ENCODE data around the gene DYNLT5. TPM values are rescaled to one million over a fixed set of nuclear protein-coding genes. Genes with fewer than 3 reads are reported as not detected.

The DYNLT5 gene
- total RNA-seq, result 1 to 10 TPM in 1 of 4 donors, under 1 TPM in 3; 0.36 to 6.4 (median 0.66) TPM
- under 1 TPM in 2 of 3 donors, not detected in 1; 0.34 to 0.60 TPM for polyA plus RNA-seq

DNA sequence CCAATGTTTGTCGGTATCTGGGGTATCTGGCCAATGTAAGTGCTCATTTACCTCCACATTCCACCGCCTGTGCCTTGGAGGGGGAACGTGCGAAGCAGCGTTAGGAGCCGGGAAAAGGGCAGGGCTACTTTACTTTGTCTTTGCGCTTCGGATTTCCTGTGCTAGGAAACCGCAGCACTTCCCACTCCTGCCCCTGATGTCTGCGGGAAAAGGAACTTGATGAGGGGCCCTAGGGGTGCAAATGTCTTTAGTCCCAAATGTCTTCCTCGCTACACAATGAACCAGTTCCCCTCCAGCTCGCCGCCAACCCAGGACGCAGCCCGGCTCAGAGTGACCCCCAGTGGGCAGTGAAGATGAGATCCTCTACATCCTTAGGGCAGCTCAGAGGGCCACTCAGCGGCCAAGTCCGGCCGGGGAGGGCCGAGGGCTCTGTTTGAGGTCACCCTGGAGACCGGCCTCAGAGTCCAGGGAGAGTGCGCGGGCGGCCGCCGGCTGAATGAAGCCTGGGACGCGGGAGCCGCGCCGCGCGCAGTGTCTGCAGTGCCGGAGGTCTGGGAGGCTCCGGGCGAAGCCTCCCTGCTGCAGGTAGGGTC lies at the start of gene DYNLT5:
Gene DYNLT5, plus strand, starts transcription at position 460 of the 593 bp plus-strand sequence. CDS start 2,200 bp downstream, outside the sequence.
- peaks cover 0 to 24% (median 11%) of the 10 kb centered on the region in 3 donors for H3K27me3 ChIP-seq
- TF ChIP-seq EP300 (IDR thresholded peaks at IDR 0.05) (no peak), POLR2AphosphoS5 (IDR thresholded peaks at IDR 0.05) (no peak), POLR2A (IDR thresholded peaks at IDR 0.05) (no peak)
- TF ChIP-seq, protein P1, sequence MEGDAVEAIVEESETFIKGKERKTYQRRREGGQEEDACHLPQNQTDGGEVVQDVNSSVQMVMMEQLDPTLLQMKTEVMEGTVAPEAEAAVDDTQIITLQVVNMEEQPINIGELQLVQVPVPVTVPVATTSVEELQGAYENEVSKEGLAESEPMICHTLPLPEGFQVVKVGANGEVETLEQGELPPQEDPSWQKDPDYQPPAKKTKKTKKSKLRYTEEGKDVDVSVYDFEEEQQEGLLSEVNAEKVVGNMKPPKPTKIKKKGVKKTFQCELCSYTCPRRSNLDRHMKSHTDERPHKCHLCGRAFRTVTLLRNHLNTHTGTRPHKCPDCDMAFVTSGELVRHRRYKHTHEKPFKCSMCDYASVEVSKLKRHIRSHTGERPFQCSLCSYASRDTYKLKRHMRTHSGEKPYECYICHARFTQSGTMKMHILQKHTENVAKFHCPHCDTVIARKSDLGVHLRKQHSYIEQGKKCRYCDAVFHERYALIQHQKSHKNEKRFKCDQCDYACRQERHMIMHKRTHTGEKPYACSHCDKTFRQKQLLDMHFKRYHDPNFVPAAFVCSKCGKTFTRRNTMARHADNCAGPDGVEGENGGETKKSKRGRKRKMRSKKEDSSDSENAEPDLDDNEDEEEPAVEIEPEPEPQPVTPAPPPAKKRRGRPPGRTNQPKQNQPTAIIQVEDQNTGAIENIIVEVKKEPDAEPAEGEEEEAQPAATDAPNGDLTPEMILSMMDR (IDR thresholded peaks at IDR 0.05), result no peak
- peak; percentile 64 for DNase-seq
- intact Hi-C loops (cut with DNase I), result no loop called here
- peaks cover 0 to 13% (median 9%) of the 10 kb centered on the region in 4 donors for H3K4me1 ChIP-seq
- peak within 1 kb of the TSS in 1 of 4 donors; percentile 25 for H3K27ac ChIP-seq
- no peaks in the 10 kb centered on the region for H3K36me3 ChIP-seq
- 5 to 12% methylated on average over 35 of the region's 35 CpGs for WGBS, 2 donors
- no peaks in the 10 kb centered on the region for H3K9me3 ChIP-seq
- peak within 1 kb of the TSS; percentile 20 to 50 (median 36) for H3K4me3 ChIP-seq

DNA sequence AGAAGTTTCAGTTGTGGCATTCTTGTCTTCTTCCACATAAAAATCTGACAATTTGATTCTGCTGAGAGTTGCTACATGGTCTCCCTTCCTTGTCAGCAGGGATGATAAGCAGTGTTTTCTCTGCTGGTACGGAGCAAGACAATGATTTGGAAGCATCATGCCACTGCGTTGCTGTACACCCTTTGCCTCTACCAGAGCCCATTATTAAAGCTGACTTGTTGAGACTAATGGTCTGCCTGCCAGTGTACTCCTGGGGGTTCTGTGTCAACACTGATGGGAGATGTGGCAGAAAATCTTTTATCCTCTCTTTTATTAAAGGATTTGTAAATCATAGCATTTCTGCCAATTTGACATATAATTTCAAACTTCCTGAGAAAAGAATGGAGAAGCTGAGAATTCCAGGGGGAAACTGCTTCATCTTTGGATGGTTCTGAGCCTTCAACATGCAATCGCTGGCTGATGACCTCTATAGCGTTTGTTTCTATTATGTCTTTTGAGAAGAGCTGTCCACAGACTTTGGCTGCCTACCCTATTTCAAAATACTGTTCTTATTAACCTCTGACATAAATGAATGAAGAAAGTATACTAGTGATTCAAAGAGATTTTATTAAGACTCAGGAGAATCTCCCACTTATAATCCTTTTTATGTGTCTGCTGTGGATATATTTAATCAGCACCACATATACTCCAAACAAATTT lies 47.9 kb upstream of the DYNLT5 start:
- intact Hi-C loops (cut with DNase I), result no loop called here
- Histone ChIP-seq H3K4me3 (no peak overlapping the region), H3K27ac (no peak overlapping the region), H3K4me1 (no peaks in the 10 kb centered on the region), H3K9me3 (no peaks in the 10 kb centered on the region), H3K27me3 (no peaks in the 10 kb centered on the region), H3K36me3 (no peaks in the 10 kb centered on the region)
- WGBS, 2 donors, result 88 to 92% methylated on average over 4 of the region's 4 CpGs
- DNase-seq, result no peak
- TF ChIP-seq POLR2A (IDR thresholded peaks at IDR 0.05) (no peak), POLR2AphosphoS5 (IDR thresholded peaks at IDR 0.05) (no peak), EP300 (IDR thresholded peaks at IDR 0.05) (no peak)
- TF ChIP-seq, protein P1 (IDR thresholded peaks at IDR 0.05), result no peak

- intact Hi-C loops (cut with DNase I), result no loop called here
- Histone ChIP-seq H3K9me3 (no peaks in the 10 kb centered on the region), H3K4me3 (no peak overlapping the region), H3K27me3 (no peaks in the 10 kb centered on the region), H3K36me3 (no peaks in the 10 kb centered on the region), H3K4me1 (no peaks in the 10 kb centered on the region), H3K27ac (no peak overlapping the region)
- TF ChIP-seq EP300 (IDR thresholded peaks at IDR 0.05) (no peak), POLR2A (IDR thresholded peaks at IDR 0.05) (no peak)
- TF ChIP-seq, protein P1 (IDR thresholded peaks at IDR 0.05), result no peak
- 80 to 85% methylated on average over 5 of the region's 5 CpGs for WGBS, 2 donors
- no peak for DNase-seq
These were observed 47.1 kb upstream of the DYNLT5 start for GRCh38 chr1:66705110-66705509.

- DNase-seq, result no peak
- Histone ChIP-seq H3K9me3 (no peaks in the 10 kb centered on the region), H3K4me3 (no peak overlapping the region), H3K27ac (no peak overlapping the region), H3K36me3 (no peaks in the 10 kb centered on the region), H3K4me1 (no peaks in the 10 kb centered on the region), H3K27me3 (no peaks in the 10 kb centered on the region)
- TF ChIP-seq POLR2AphosphoS5 (IDR thresholded peaks at IDR 0.05), result no peak
- intact Hi-C loops (cut with DNase I), result no loop called here
- WGBS, 2 donors, result 16 to 27% methylated on average over 2 of the region's 2 CpGs
These were observed 40.8 kb upstream of the DYNLT5 start for GRCh38 chr1:66711420-66711819.

GRCh38 chr1:66712839-66713238 lies 39.4 kb upstream of the DYNLT5 start:
- TF ChIP-seq, protein P1 (IDR thresholded peaks at IDR 0.05), result no peak
- TF ChIP-seq POLR2AphosphoS5 (IDR thresholded peaks at IDR 0.05) (no peak), EP300 (IDR thresholded peaks at IDR 0.05) (no peak), POLR2A (IDR thresholded peaks at IDR 0.05) (no peak)
- H3K4me3 ChIP-seq, result no peak overlapping the region
- no peaks in the 10 kb centered on the region for H3K4me1 ChIP-seq
- H3K27me3 ChIP-seq, result no peaks in the 10 kb centered on the region
- H3K9me3 ChIP-seq, result no peaks in the 10 kb centered on the region
- intact Hi-C loops (cut with DNase I), result no loop called here
- no peak overlapping the region for H3K27ac ChIP-seq
- DNase-seq, result no peak
- no peaks in the 10 kb centered on the region for H3K36me3 ChIP-seq
- 58 to 80% methylated on average over 2 of the region's 2 CpGs for WGBS, 2 donors
